GM11168 (cell line): ENCODE results near the gene CACNA1C.

ENCODE experiments used
- in situ Hi-C: fragments of 300-500 bp; cut with MboI; formaldehyde crosslinking; loops from one replicate; pipeline ENCODE4 v1.12.0; 2022; ENCODE audit warnings: low sequenced_read_pairs; ENCODE audit not compliant: unreplicated experiment

CACNA1C gene

GRCh38 chr12:2163177-2163941 is 110.6 kb downstream of the CACNA1C start:
- in situ Hi-C loops: no loop called here

GRCh38 chr12:2165021-2165420 is 112.2 kb downstream of the CACNA1C start:
- in situ Hi-C loops: no loop called here

- in situ Hi-C loops: no loop called here
Measured at GRCh38 chr12:2165927-2166326, 113.1 kb downstream of the CACNA1C start.

- in situ Hi-C loops: no loop called here
Measured at GRCh38 chr12:2166696-2167095, 113.9 kb downstream of the CACNA1C start.

- in situ Hi-C loops: no loop called here
Measured at GRCh38 chr12:2167231-2167630, 114.4 kb downstream of the CACNA1C start.

GRCh38 chr12:2168808-2169207 is 116.0 kb downstream of the CACNA1C start:
- in situ Hi-C loops: no loop called here

GRCh38 chr12:2169489-2169888 is 116.7 kb downstream of the CACNA1C start:
- in situ Hi-C loops: no loop called here

GRCh38 chr12:2169940-2170339 is 117.2 kb downstream of the CACNA1C start:
- in situ Hi-C loops: no loop called here

GRCh38 chr12:2170376-2170775 is 117.6 kb downstream of the CACNA1C start:
- in situ Hi-C loops: no loop called here

- in situ Hi-C loops: no loop called here
Measured at GRCh38 chr12:2171672-2172426, 119.1 kb downstream of the CACNA1C start.

- in situ Hi-C loops: no loop called here
Measured at GRCh38 chr12:2172491-2173214, 119.9 kb downstream of the CACNA1C start.

- in situ Hi-C loops: no loop called here
Measured at GRCh38 chr12:2173971-2174370, 121.2 kb downstream of the CACNA1C start.

- in situ Hi-C loops: no loop called here
Measured at GRCh38 chr12:2177003-2177402, 124.2 kb downstream of the CACNA1C start.

- in situ Hi-C loops: no loop called here
Measured at GRCh38 chr12:2177751-2178150, 125.0 kb downstream of the CACNA1C start.

- in situ Hi-C loops: no loop called here
Measured at GRCh38 chr12:2179058-2179457, 126.3 kb downstream of the CACNA1C start.

GRCh38 chr12:2179953-2180736 is 127.4 kb downstream of the CACNA1C start:
- in situ Hi-C loops: no loop called here

- in situ Hi-C loops: no loop called here
Measured at GRCh38 chr12:2180737-2181082, 127.9 kb downstream of the CACNA1C start.

GRCh38 chr12:2183556-2184541 is 131.1 kb downstream of the CACNA1C start:
- in situ Hi-C loops: no loop called here

GRCh38 chr12:2185751-2186341 is 133.1 kb downstream of the CACNA1C start:
- in situ Hi-C loops: no loop called here
